ENCODE data around the gene DTNB. TPM values are rescaled to one million over a fixed set of nuclear protein-coding genes. Genes with fewer than 3 reads are reported as not detected.

The DTNB gene
- total and polyA plus RNA-seq, 12 donors = 4.7 to 27.5 (median 9.4) TPM

GRCh38 chr2:25632396-25632795 lies 41.0 kb downstream of the DTNB start:
- H3K36me3 ChIP-seq (replicated peaks in 1 of 2) = no peaks in the 10 kb centered on the region
- H3K4me1 ChIP-seq (replicated peaks in 1 of 2) = no peaks in the 10 kb centered on the region
- intact Hi-C loops (cut with DNase I) = no loop called here
- H3K27me3 ChIP-seq = no peaks in the 10 kb centered on the region
- WGBS, 4 donors = 84 to 92% (median 90%) methylated on average over 2 of the region's 2 CpGs
- no peak for DNase-seq
- H3K4me3 ChIP-seq = no peak overlapping the region
- TF ChIP-seq POLR2A (IDR thresholded peaks at IDR 0.05) (no peak), CTCF (IDR thresholded peaks at IDR 0.05) (no peak)
- no peak overlapping the region for H3K27ac ChIP-seq
- H3K9me3 ChIP-seq (replicated peaks in 1 of 3) = no peaks in the 10 kb centered on the region

- H3K27ac ChIP-seq = no peak overlapping the region
- no peaks in the 10 kb centered on the region for H3K36me3 ChIP-seq (replicated peaks in 1 of 2)
- no peaks in the 10 kb centered on the region for H3K27me3 ChIP-seq
- no peak overlapping the region for H3K4me3 ChIP-seq
- H3K9me3 ChIP-seq (replicated peaks in 1 of 3) = no peaks in the 10 kb centered on the region
- WGBS, 4 donors = 87 to 100% (median 95%) methylated on average over 2 of the region's 2 CpGs
- intact Hi-C loops (cut with DNase I) = no loop called here
- TF ChIP-seq POLR2A (IDR thresholded peaks at IDR 0.05) (no peak), CTCF (IDR thresholded peaks at IDR 0.05) (no peak)
- no peak for DNase-seq
- no peaks in the 10 kb centered on the region for H3K4me1 ChIP-seq (replicated peaks in 1 of 2)
These were observed 48.7 kb downstream of the DTNB start for GRCh38 chr2:25624635-25625034.

GRCh38 chr2:25623361-25623760 lies 50.0 kb downstream of the DTNB start:
- Histone ChIP-seq H3K27ac (no peak overlapping the region), H3K4me1 (replicated peaks in 1 of 2) (no peaks in the 10 kb centered on the region), H3K9me3 (replicated peaks in 1 of 3) (no peaks in the 10 kb centered on the region), H3K36me3 (replicated peaks in 1 of 2) (no peaks in the 10 kb centered on the region), H3K27me3 (no peaks in the 10 kb centered on the region), H3K4me3 (no peak overlapping the region)
- intact Hi-C loops (cut with DNase I) = no loop called here
- 88 to 99% (median 94%) methylated on average over 3 of the region's 3 CpGs for WGBS, 4 donors
- DNase-seq = no peak
- TF ChIP-seq CTCF (IDR thresholded peaks at IDR 0.05) = no peak
- TF ChIP-seq POLR2A (IDR thresholded peaks at IDR 0.05) = no peak

- intact Hi-C loops (cut with DNase I) = no loop called here
- Histone ChIP-seq H3K36me3 (replicated peaks in 1 of 2) (no peaks in the 10 kb centered on the region), H3K4me3 (no peak overlapping the region), H3K27me3 (no peaks in the 10 kb centered on the region), H3K27ac (no peak overlapping the region), H3K4me1 (replicated peaks in 1 of 2) (peaks cover 0 to 5% of the 10 kb centered on the region in 2 donors), H3K9me3 (replicated peaks in 1 of 3) (no peaks in the 10 kb centered on the region)
- no peak for DNase-seq
- TF ChIP-seq CTCF (IDR thresholded peaks at IDR 0.05) = no peak
- no peak for TF ChIP-seq POLR2A (IDR thresholded peaks at IDR 0.05)
- 67 to 80% (median 79%) methylated on average over 4 of the region's 4 CpGs for WGBS, 4 donors
These were observed 52.7 kb downstream of the DTNB start for GRCh38 chr2:25620711-25621110.
